GM18907 (cell line): ENCODE results near the gene RBM10.
"Not testable (repeated sequence)": the region's sequence is repeated elsewhere in the genome, so short reads cannot be mapped to it uniquely, and the experiment has no call there.

Experiments used
- ATAC-seq: cut with Tn5 transposase; IDR thresholded peaks from one replicate; pipeline ENCODE4 v1.9.1; 2021; ENCODE audit warnings: mild to moderate bottlenecking, moderate library complexity; ENCODE audit not compliant: unreplicated experiment

RBM10 gene, protein sequence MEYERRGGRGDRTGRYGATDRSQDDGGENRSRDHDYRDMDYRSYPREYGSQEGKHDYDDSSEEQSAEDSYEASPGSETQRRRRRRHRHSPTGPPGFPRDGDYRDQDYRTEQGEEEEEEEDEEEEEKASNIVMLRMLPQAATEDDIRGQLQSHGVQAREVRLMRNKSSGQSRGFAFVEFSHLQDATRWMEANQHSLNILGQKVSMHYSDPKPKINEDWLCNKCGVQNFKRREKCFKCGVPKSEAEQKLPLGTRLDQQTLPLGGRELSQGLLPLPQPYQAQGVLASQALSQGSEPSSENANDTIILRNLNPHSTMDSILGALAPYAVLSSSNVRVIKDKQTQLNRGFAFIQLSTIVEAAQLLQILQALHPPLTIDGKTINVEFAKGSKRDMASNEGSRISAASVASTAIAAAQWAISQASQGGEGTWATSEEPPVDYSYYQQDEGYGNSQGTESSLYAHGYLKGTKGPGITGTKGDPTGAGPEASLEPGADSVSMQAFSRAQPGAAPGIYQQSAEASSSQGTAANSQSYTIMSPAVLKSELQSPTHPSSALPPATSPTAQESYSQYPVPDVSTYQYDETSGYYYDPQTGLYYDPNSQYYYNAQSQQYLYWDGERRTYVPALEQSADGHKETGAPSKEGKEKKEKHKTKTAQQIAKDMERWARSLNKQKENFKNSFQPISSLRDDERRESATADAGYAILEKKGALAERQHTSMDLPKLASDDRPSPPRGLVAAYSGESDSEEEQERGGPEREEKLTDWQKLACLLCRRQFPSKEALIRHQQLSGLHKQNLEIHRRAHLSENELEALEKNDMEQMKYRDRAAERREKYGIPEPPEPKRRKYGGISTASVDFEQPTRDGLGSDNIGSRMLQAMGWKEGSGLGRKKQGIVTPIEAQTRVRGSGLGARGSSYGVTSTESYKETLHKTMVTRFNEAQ

DNA sequence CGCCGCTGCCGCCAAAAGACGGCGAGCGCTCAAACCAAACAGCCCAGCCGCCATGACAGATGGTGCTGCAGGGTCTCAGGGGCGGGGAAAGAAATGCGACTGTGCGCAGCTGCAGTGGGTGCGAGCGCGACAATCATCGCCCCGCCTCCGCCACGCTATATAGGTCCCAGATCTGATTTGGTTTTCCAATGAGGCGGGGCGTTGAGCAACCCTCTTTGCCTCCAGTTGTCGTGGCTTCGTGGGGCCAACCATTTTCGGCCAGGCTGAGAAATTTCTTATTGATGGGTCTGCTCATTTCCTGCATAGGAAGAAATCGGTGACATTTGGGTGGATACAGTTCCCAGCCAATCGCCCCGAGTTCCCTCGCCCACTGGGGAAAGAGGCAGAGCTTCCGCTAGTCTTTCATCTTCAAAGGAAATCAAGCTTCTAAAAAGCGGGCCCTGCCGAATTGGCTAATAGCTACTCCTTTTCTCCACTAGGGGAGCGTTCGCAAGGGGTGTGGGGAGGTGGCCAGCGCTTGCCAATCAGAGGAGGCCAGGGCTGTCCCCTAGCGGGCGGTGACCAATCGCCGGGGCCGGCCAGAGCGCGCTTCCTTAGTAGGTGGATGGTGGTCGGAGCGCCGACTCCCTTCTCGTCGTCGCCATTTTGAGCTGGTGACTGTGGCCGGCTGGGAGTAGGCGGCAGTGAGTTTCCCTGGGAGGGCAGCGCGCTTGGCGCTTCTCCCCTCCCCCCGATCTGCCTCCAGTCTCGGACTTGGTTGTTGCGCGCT lies at the start of gene RBM10, which contains the start of gene NDUFB11:
RBM10 (plus strand) TSS at position 596 of the 769 bp plus-strand sequence. CDS start 2,261 bp downstream, outside the sequence.
NDUFB11 (minus strand) TSS at position 77 of the 769 bp plus-strand sequence; CDS start at position 54, 23 bp downstream.
- ATAC-seq, result peak; percentile 87

DNA sequence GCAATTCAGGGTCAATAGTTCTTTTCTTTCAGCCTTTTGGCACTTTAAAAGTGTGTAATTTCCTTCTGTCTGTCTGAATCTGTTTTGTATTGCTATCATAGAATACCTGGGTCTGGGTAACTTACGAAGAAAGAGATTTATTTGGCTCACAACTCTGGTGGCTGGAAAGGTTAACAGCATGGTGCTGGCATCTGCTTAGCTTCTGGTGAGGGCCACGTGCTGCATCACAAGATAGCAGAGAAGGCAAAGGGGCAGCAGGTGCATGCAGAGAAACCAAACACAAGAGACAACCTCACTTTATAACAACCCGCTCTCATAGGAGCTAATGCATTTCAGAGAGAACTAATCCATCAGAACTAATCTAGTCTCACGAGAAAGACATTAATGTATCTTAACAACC lies 48.0 kb upstream of the RBM10 start:
- ATAC-seq, result no peak

DNA sequence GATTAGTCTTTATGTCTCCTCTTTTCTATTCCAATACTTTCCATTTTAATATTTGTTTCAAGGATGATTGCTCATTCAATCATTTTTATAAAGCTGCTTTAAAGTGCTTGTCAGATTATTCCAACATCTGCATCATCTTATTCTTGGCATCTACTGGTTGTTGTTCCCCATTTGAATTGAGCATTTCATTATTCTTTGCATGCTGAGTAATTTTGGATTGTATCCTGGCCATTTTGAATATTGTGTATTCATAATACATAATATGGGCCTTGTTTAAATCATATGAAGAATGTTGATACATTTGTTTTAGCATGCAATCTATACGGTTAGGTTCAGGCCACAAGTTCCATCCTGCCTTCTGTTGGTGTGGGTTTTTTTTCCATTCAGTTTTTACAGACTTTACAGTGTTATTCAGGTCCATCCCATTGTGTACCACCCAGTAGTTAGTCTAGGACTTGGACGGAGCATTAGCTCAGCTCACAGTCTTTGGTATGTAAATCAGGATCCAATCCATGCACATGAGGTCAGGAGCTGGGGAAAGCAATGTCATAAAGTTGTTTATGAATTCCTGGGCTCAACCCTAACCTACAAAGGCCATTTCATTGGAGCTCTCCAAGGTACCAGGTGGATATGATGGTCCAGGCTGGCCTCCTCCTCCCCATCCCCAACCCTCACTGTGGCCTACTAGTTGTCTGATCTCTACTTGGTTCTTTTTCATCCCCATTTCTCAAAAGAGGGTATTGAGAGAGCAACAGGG lies 46.5 kb upstream of the RBM10 start:
- ATAC-seq, result no peak

DNA sequence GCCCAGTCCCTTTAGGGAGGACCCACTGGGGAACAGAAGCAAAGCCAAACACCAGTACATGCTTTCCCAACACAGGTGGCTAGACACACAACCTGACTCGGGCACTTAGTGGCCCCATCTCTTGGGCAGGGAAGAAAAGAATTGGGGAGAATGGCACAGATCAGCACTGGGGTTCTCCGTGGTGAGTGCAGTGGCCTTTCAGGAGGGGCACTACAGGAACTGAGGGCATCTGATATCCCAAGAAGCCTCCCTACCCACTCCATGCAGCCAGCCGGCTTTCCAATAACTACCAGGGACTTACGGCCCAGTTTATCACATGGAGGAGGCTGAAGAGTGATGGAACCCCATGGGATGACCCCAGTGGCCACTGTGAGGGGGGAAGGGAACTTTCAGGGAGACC lies 43.8 kb upstream of the RBM10 start:
- ATAC-seq, result no peak

DNA sequence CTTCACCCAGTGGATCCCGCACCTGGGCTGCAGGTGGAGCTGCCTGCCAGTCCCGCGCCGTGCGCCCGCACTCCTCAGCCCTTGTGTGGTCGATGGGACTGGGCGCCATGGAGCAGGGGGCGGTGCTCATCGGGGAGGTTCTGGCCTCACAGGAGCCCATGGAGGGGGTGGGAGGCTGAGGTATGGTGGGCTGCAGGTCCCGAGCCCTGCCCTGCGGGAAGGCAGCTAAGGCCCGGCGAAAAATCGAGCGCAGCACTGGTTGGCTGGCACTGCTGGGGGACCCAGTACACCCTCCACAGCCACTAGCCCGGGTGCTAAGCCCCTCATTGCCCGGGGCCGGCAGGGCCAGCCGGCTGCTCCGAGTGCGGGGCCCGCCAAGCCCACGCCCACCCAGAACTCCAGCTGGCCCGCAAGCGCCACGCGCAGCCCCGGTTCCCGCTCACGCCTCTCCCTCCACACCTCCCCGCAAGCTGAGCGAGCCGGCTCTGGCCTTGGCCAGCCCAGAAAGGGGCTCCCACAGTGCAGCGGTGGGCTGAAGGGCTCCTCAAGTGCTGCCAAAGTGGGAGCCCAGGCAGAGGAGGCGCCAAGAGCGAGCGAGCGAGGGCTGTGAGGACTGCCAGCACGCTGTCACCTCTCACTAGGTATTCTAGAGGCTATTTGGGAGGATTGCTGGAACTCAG lies 33.9 kb upstream of the RBM10 start:
- not testable (repeated sequence) for ATAC-seq

DNA sequence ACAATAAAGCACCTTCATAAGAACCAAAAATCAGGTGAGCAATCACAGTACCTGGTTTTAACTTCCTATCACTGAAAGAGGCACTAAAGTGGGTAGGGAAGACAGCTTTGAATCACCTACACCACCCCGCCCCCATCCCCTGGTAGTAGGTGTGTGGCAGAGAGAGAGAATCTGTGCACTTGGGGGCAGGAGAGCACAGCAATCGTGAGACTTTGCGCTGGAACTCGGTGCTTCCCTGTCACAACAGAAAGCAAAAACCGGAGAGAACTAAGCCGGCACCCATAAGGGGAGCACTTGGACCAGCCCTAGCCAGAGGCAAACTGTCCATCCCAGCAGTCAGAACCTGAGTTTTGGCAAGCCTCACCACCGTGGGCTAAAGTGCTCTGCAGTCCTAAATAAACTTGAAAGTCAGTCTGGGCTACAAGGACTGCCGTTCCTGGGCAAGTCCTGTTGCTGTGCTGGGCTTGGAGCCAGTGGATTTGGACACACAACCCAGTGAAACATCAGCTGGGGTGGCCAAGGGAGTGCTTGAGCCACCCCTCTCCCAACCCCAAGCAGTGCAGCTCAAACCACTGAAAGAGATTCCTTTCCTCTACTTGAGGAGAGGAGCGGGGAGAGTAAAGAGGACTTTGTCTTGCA lies 32.6 kb upstream of the RBM10 start:
- ATAC-seq, result no peak

DNA sequence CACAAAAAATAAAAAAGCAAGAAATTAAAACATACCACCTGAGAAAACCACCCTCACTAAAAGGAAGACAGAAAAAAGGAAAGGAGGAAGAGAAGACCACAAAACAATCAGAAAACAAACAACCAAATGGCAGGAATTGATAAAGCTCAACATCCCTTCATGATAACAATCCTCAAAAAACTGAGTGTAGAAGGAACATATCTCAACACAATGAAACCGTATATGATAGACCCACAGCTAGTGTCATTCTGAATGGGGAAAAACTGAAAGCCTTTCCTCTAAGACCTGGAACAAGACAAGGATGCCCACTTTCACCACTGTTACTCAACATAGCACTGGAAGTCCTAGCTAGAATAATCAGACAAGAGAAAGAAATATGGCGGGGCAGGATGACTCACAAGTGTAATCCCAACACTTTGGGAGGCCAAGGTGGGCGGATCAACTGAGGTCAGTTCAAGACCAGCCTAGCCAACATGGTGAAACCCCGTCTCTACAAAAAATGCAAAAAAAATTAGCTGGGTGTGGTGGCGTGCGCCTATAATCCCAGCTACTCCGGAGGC lies 28.4 kb upstream of the RBM10 start:
- ATAC-seq, result not testable (repeated sequence)

DNA sequence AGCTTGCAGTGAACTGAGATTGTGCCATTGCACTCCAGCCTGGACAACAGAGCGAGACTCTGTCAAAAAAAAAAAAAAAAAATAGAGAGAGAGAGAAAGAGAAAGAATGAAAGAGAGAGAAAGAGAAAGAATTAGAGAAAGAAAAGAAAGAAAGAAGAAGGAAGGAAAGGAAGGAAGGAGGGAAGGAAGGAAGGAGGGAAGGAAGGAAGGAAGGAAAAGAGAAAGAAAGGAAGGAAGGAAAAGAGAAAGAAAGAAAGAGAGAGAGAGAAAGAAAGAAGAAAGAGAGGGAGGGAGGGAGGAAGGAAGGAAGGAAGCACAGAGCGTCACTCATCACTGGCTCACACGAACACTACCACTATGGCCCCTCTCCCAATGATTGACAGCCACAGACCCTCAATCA lies 20.6 kb upstream of the RBM10 start:
- not testable (repeated sequence) for ATAC-seq

DNA sequence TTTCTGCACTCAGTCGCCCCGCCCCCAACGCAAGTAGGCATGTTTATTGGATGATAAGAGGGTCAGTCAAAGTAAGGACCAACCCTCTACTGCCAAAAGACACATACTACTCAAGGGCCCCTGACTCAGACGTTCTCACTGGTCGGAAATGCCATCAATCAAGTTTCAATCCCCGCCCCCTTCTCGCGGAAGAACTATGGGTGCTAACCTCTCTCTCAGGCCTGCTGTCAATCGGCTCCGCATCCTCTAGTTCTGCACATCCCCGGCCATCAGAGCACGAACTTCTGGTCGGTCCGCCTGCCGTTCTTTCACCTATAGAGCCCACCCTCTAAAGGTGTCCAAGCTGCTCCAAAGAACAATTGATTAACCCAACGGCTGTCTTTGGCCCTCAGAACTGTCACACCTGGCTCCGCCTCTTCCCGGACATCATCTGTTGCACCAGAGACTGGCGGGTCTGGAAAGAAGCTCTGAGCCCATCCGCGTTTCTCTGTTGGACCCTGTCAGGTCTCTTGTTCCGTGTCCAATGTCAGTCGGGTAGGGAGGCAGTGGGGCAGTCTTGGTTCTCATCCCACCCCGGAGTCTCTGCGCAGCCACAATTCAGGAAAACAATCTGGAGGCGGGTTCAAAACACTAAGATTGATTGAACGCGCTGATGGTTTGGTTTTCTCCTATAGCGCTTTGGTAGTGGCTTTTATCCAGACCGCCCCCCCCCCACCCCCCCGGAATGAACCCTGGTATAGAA lies 15.7 kb upstream of the RBM10 start:
- peak; percentile 97 for ATAC-seq

DNA sequence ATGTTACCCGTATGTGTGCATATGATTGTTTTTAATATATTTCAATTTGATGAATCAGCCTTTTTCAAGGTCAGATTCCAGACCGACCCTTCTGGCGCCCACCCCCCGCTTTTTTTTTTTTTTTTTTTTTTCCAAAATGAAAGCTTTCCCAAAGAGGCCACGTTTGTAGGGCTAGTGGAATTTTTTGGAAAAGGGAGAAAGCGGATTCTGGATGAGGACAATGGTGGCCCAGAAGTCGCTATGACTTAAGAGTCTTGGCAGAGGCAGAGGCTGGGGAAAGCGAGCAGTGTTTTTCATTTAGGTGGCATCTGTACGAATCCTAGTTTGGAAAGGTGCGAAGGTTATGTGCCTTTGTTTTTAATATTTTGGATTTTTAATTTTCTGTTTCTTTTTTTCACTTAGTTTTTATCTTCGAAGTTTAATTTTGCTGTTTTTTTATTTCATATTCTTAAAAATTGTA lies 15.1 kb upstream of the RBM10 start:
- no peak for ATAC-seq

DNA sequence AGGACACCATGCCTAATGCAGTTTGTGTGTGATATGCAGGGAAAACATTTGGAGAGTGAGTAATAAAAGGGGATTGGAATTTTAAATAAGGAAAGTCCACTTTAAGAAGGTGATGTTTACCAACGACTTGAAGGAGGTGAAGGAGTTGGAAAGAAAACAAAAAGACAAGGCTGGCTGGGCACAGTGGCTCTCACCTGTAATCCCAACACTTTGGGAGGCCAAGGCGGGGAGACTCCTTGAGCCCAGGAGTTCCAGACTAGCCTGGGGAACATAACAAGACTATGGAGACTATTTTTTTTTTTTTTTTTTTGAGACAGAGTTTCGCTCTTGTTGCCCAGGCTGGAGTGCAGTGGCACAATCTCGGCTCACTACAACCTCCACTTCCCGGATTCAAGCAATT lies 11.5 kb upstream of the RBM10 start:
- ATAC-seq, result no peak

DNA sequence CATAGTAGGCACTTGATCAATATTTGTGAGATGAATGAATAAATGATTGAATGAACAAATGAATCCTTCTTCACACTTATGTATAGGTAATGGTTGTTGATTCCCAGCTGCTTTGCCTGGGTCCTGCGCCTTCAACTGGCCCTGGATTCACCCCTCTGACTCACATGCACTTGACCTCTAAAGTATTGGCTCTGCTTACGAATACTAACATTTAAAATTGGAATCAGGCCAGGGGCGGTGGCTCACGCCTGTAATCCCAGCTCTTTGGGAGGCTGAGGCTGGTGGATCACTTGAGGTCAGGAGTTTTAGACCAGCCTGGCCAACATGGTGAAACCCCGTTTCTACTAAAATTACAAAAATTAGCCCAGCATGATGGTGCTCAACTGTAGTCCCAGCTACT lies 9.4 kb upstream of the RBM10 start:
- not testable (repeated sequence) for ATAC-seq

DNA sequence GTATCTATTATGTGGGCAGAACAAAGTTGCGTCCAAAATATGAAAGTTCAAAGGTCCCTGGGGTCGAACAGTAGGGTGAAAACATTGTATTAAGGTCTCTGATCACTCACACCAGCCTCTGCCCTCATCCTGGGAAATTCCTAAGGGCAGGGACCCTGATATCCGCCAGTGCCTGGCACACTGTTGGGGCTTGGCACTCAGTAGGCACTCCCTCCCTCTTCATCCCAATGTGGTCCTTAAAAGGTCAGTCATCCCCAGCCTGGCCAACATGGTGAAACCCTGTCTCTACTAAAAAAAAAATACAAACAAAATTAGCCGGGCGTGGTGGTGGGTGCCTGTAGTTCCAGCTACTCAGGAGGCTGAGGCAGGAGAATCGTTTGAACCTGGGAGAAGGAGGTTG lies 6.8 kb upstream of the RBM10 start:
- ATAC-seq, result no peak

DNA sequence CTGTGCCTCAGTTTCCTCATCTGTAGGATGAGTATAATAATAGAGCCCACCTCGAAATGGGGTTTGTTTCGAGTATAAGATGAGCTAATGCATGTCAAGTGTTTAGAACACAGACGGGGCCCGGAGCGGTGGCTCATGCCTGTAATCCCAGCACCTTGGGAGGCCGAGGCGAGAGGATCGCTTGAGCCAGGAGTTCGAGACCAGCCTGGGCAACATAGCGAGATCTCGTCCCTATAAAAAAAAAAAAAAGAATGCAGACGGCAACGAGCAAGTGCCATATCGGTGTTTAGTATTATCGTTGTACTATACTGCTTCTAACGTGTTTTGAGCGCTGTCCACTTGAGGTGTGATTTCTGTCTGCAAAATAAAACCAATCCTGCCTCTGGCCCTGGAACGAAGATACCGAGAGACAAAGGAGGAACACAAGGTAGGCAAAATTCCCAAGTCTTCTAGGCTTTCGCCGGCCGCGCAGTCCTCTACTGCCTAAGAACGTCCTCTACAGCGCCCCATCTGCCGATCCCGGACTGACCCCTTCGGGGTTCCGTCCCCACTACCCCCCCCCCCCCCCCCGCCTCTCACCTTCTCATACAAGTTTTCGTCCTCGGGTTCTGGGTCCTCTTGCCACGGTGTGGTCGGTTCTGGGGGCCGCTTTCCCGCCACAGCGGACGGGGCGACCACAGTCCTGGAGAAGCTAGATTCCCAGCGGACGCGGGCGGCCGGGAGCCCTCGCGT lies 961 bp upstream of the RBM10 start:
- ATAC-seq, result peak; percentile 18

DNA sequence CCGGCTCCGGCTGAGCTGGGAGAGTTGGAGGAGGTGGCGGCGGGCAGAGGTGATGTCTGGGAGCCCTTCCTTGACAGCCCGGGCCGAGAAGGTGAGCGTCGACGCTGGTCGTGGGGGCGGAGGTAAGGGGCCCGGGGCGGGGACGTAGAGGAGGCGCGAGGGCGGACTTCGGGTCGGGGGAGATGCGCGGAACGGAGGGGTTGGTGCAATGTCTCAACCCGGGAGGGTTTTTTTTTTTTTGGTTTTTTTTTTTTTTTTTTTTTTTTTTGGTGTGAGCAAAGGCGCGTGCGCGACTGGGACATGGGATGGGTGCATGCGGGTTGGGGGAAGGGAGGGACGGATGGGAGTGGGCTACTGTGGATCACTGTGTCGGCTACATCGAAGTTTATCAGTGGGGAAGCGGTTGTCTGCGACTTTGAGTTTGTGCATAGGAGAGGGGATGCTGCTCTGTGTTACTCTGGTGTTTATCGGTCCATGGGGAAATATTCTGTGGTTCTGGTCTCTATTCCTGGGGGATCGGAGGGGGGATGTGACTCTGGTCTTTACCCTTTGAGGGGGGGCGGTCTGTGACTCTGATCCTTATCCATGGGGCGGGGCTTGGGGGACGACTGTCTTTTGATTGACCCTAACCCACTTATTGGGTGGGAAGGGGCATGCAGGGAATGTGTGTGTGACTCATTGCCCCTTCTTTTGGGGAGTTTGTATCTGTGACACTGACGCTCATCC lies 537 bp downstream of the RBM10 start:
- peak; percentile 25 for ATAC-seq

DNA sequence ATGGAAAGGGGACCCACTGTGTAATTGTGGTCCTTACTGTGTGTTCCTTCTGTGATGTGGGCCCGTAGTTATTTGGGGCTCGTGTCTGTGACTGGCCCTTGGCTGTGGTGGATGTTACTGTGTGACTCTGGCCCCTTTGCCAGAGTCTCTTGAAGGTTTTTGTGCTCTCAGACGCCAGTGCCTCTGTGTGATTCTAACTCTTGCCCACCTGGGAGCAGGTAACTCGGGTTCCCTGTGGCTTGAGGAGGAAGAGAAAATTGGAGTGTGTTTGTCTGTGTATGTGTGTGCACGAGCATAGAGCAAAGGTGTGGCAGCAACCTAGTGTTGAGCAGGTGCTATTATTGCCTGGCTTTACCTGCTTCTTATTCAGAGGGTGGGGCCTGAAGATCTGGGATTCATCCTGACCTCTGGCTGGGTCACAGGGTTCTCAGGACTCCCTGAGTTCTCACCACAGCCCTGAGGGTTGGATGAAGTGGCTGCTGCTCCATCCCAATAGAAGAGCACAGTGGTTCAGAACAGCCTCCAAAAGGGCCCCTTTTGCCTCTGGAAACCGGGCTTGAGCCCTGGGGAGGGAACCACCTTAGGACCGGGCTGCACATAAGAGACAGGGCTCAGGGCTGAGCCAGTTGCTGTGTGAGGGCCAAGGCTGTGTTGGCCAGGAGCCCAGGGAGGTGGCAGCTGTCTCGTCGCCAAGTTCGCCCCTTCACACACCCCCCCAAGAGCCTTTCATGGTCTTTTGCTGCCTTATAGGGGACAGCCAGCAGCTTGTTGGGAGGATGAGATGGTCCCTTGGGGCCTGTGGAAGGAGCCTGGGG lies 1.3 kb downstream of the RBM10 start:
- no peak for ATAC-seq
